HCT116 (cell line): ENCODE data around the gene MN1. TPM values are rescaled to one million over a fixed set of nuclear protein-coding genes. Genes with fewer than 3 reads are reported as not detected.

Source experiments
- ATAC-seq: fragments of 200-7000 bp; cut with Tn5 transposase; 2 replicates; pipeline ENCODE4 v1.9.1; 2020; ENCODE audit warnings: mild to moderate bottlenecking, moderate library complexity
- Bru-seq: library from RNA; stranded (reverse); fragments of 400-500 nt; gene quantifications from one replicate; lab custom pipeline; 2021; lab: Mats Ljungman, UMichigan
- BruChase-seq, 2 experiments: library from RNA; stranded (reverse); fragments of 400-500 nt; gene quantifications; one replicate each; lab custom pipeline; 2021; lab: Mats Ljungman, UMichigan
- BruUV-seq: library from RNA; stranded (reverse); fragments of 400-500 nt; replicated peaks from 2 replicates; lab custom pipeline; 2021; lab: Mats Ljungman, UMichigan
- CTCF ChIA-PET: fragments of 300-600 bp; sonication (Branson Sonifier 250); formaldehyde crosslinking; loops from one replicate; lab custom pipeline; 2021; ENCODE audit warnings: antibody characterized with exemption; lab: Charles Lee
- POLR2A ChIA-PET: fragments of 300-600, 350-600 bp; sonication (Branson Sonifier 250); formaldehyde crosslinking; loops from one replicate; lab custom pipeline; 2021; ENCODE audit warnings: antibody characterized with exemption; lab: Charles Lee
- RAD21 ChIA-PET, 2 experiments: fragments of 300-600 bp; sonication (Branson Sonifier 250); formaldehyde crosslinking; loops; one replicate each; lab custom pipeline; 2023; ENCODE audit warnings: low total read pairs in 2 of 2; ENCODE audit not compliant: uncharacterized antibody in 2 of 2, unreplicated experiment in 2 of 2, low non-redundant PET in 1 of 2; lab: Charles Lee
- DNase-seq: peaks from one replicate; pipeline ENCODE4 v3.0.0-alpha.2; 2010; ENCODE audit warnings: low read depth, low spot score
- H2AFZ ChIP-seq: fragments of 200-600 bp; shearing (Covaris generic), sonication (generic); 2 replicates; pipeline ENCODE4 v1.6.1; 2017; ENCODE audit warnings: low read depth, mixed run types, mixed read lengths, antibody characterized with exemption, low read length; ENCODE audit not compliant: poor library complexity, severe bottlenecking
- H3K27ac ChIP-seq: 2 replicates; pipeline ENCODE4 v1.5.1; 2012; ENCODE audit warnings: low read depth, low read length
- H3K27me3 ChIP-seq: fragments of 200-600 bp; sonication (generic); 2 replicates; pipeline ENCODE4 v1.6.1; 2016; ENCODE audit warnings: mixed run types, low read length, mixed read lengths; ENCODE audit not compliant: insufficient read depth
- H3K36me3 ChIP-seq, 2 experiments: fragments of 200-500 bp in 1 of 2; fragments of 200-600 bp in 1 of 2; sonication (Bioruptor generic) in 1 of 2; sonication (generic) in 1 of 2; 2 replicates each; pipeline versions ENCODE4 v1.5.1 to v1.6.1; 2014 to 2016; ENCODE audit warnings: low read length in 2 of 2, inconsistent platforms in 1 of 2, mixed read lengths in 1 of 2, mixed run types in 1 of 2; ENCODE audit not compliant: insufficient read depth in 2 of 2, control insufficient read depth in 1 of 2
- H3K4me1 ChIP-seq, 2 experiments: fragments of 200-600 bp in 1 of 2; sonication (generic) in 1 of 2; 2 replicates each; pipeline versions ENCODE4 v1.5.1 to v1.6.1; 2012 to 2017; ENCODE audit warnings: low read length in 2 of 2, inconsistent platforms in 1 of 2, mild to moderate bottlenecking in 1 of 2, mixed read lengths in 1 of 2, mixed run types in 1 of 2, moderate library complexity in 1 of 2; ENCODE audit not compliant: insufficient read depth in 2 of 2, control insufficient read depth in 1 of 2
- H3K4me2 ChIP-seq: fragments of 200-600 bp; sonication (generic); 2 replicates; pipeline ENCODE4 v1.6.1; 2017; ENCODE audit warnings: mixed run types, low read length, mixed read lengths
- H3K4me3 ChIP-seq, 2 experiments: fragments of 200-600 bp in 1 of 2; sonication (generic) in 1 of 2; replicated peaks in 1 of 2; 2 replicates each; pipeline ENCODE4 v1.5.1; 2011 to 2016; ENCODE audit warnings: low read length in 2 of 2, control low read depth in 1 of 2, low read depth in 1 of 2, mild to moderate bottlenecking in 1 of 2, mixed read lengths in 1 of 2, mixed run types in 1 of 2
- H3K79me2 ChIP-seq: fragments of 200-600 bp; sonication (generic); 2 replicates; pipeline ENCODE4 v1.6.1; 2017; ENCODE audit warnings: mild to moderate bottlenecking, mixed run types, low read length, moderate library complexity, mixed read lengths; ENCODE audit not compliant: insufficient read depth
- H3K9ac ChIP-seq: fragments of 200-600 bp; sonication (generic); 2 replicates; pipeline ENCODE4 v1.6.1; 2016; ENCODE audit warnings: low read length, mixed read lengths
- H3K9me2 ChIP-seq: fragments of 200-600 bp; sonication (generic), shearing (Covaris generic); 2 replicates; pipeline ENCODE4 v1.6.1; 2017; ENCODE audit warnings: mixed run types, mild to moderate bottlenecking, moderate library complexity; ENCODE audit not compliant: insufficient read depth
- H3K9me3 ChIP-seq, 2 experiments: fragments of 200-500 bp in 1 of 2; fragments of 200-600 bp in 1 of 2; sonication (Bioruptor generic) in 1 of 2; sonication (generic) in 1 of 2; 2 replicates each; pipeline ENCODE4 v1.6.1; 2014 to 2017; ENCODE audit warnings: low read length in 2 of 2, mixed read lengths in 2 of 2, inconsistent platforms in 1 of 2, low read depth in 1 of 2, mild to moderate bottlenecking in 1 of 2, mixed run types in 1 of 2, moderate library complexity in 1 of 2; ENCODE audit not compliant: control insufficient read depth in 1 of 2, insufficient read depth in 1 of 2
- H4K20me1 ChIP-seq: fragments of 200-600 bp; sonication (generic), shearing (Covaris generic); 2 replicates; pipeline ENCODE4 v1.6.1; 2017; ENCODE audit warnings: mixed run types, mild to moderate bottlenecking, moderate library complexity; ENCODE audit not compliant: insufficient read depth
- ATF3 ChIP-seq: IDR thresholded peaks from 2 replicates; pipeline ENCODE4 v1.6.1; 2012
- CTCF ChIP-seq, 3 experiments: fragments of 200-600 bp in 1 of 3; sonication (generic) in 1 of 3; IDR thresholded peaks in 2 of 3; conservative IDR thresholded peaks in 1 of 3; 2 replicates each; pipeline ENCODE4 v1.5.1; 2012 to 2017; ENCODE audit warnings: low read depth in 2 of 3, low read length in 2 of 3, antibody characterized with exemption in 1 of 3, borderline replicate concordance in 1 of 3, control low read depth in 1 of 3, mild to moderate bottlenecking in 1 of 3, mixed read lengths in 1 of 3, mixed run types in 1 of 3, moderate library complexity in 1 of 3; ENCODE audit not compliant: insufficient read depth in 1 of 3
- EGR1 ChIP-seq: IDR thresholded peaks from 2 replicates; pipeline ENCODE4 v1.6.1; 2012; ENCODE audit warnings: low read depth
- POLR2AphosphoS5 ChIP-seq: IDR thresholded peaks from 2 replicates; pipeline ENCODE4 v1.6.1; 2011; ENCODE audit warnings: mild to moderate bottlenecking, low read depth, low read length, moderate library complexity
- REST ChIP-seq: IDR thresholded peaks from 2 replicates; pipeline ENCODE4 v1.6.1; 2012; ENCODE audit warnings: low read depth
- SIN3A ChIP-seq: IDR thresholded peaks from 2 replicates; pipeline ENCODE4 v1.6.1; 2012; ENCODE audit warnings: low read depth
- SRF ChIP-seq: IDR thresholded peaks from 2 replicates; pipeline ENCODE4 v1.6.1; 2012; ENCODE audit warnings: low read depth
- TCF7L2 ChIP-seq: IDR thresholded peaks from 2 replicates; pipeline ENCODE4 v1.7.0; 2011; ENCODE audit warnings: borderline replicate concordance, inconsistent platforms; ENCODE audit not compliant: insufficient read depth, insufficient read length; ENCODE audit errors: extremely low read depth
- YY1 ChIP-seq: IDR thresholded peaks from 2 replicates; pipeline ENCODE4 v1.6.1; 2011; ENCODE audit warnings: low read length, low read depth, moderate library complexity, mild to moderate bottlenecking; ENCODE audit not compliant: insufficient replicate concordance; ENCODE audit errors: extremely low read depth
- ZBTB33 ChIP-seq: IDR thresholded peaks from 2 replicates; pipeline ENCODE4 v1.6.1; 2011; ENCODE audit warnings: mild to moderate bottlenecking, low read length, moderate library complexity; ENCODE audit not compliant: insufficient replicate concordance; ENCODE audit errors: extremely low read depth
- ZNF274 ChIP-seq: fragments of 200-500 bp; sonication (Bioruptor generic); IDR thresholded peaks from 2 replicates; pipeline ENCODE4 v1.6.1; 2014; ENCODE audit warnings: mild to moderate bottlenecking, low read depth, low read length, inconsistent platforms
- intact Hi-C: fragments of 100-400 bp; cut with micrococcal nuclease; formaldehyde crosslinking; loops from 2 replicates; pipeline ENCODE4 v1.10.0; 2022
- long read RNA-seq: library from polyadenylated mRNA; unstranded; transcript quantifications from one replicate; pipeline ENCODE4 v2.0.0, GENCODE V29; 2021; ENCODE audit not compliant: unreplicated experiment
- polyA plus RNA-seq: library from polyadenylated mRNA; unstranded; fragments of >200 nt; gene quantifications from 2 replicates; pipeline ENCODE4 v1.2.1, GENCODE V29; 2012; ENCODE audit warnings: missing spikeins
- total RNA-seq: library from RNA; stranded (reverse); gene quantifications from one replicate; pipeline ENCODE4 v1.2.1, GENCODE V29; 2021; ENCODE audit not compliant: unreplicated experiment

The MN1 gene
- total RNA-seq (2.9 TPM), Bru-seq, nascent RNA (percentile 37 among the genes with signal in this experiment), BruChase-seq, experiment 1, labeled RNA remaining after a 6-hour chase (percentile 37 among the genes with signal in this experiment), BruChase-seq, experiment 2, labeled RNA remaining after a 2-hour chase (percentile 44 among the genes with signal in this experiment)
- polyA plus RNA-seq: 1.8 and 2.6 TPM in 2 replicates
- long read RNA-seq, partial matches to known transcripts: 0 of 6 reads
- long read RNA-seq, other reads (novel, unspliced or antisense): 6 of 6 reads

- H3K79me2 ChIP-seq: no peaks in the 10 kb centered on the region
- ChIA-PET RAD21 (no interaction called here), CTCF (no interaction called here), POLR2A (no interaction called here)
- H3K9me3 ChIP-seq: no peaks in the 10 kb centered on the region
- H3K4me1 ChIP-seq: peaks cover 6 to 19% of the 10 kb centered on the region in 2 experiments; a peak in 2 of 4 replicates
- TF ChIP-seq TCF7L2 (peak; percentile 38), ZBTB33 (no peak), SRF (no peak), REST (no peak), SIN3A (no peak), ZNF274 (no peak), ATF3 (no peak), EGR1 (no peak), YY1 (peak; percentile 18), CTCF (IDR thresholded peaks at IDR 0.05 in 2 of 3, conservative IDR thresholded peaks at IDR 0.05 in 1 of 3; ENCODE audit: borderline replicate concordance in 1 of 3, insufficient read depth in 1 of 3, low read depth in 2 of 3, low read length in 2 of 3) (no peak), POLR2AphosphoS5 (no peak)
- peak within 1 kb of the TSS; percentile 76 for H2AFZ ChIP-seq
- no peaks in the 10 kb centered on the region for H3K36me3 ChIP-seq
- H3K27me3 ChIP-seq: no peaks in the 10 kb centered on the region
- peak within 1 kb of the TSS; percentile 60 to 66 for H3K4me3 ChIP-seq
- ATAC-seq (peak; percentile 63), DNase-seq (no peak)
- peak within 1 kb of the TSS; percentile 54 for H3K9ac ChIP-seq
- BruUV-seq: no TSS peak
- no peaks in the 10 kb centered on the region for H3K9me2 ChIP-seq
- peak within 1 kb of the TSS; percentile 91 for H3K4me2 ChIP-seq
- intact Hi-C loops: loop anchor here (5.0 kb wide), 1 partner anchor 1044 kb away; no protein-coding TSS in a partner anchor
- H4K20me1 ChIP-seq: no peaks in the 10 kb centered on the region
- peak within 1 kb of the TSS; percentile 35; the same call in 1 of the 2 replicates for H3K27ac ChIP-seq
Observed at GRCh38 chr22:27801616-27802345, at the start of gene MN1. TSS of gene MN1 (minus strand) at chr22:27801756. CDS start at chr22:27800543, 1,213 bp downstream.
